ENCODE results near the gene DCAF4.
"Not testable (repeated sequence)": the region's sequence is repeated elsewhere in the genome, so short reads cannot be mapped to it uniquely, and the experiment has no call there.

DCAF4 gene

DNA sequence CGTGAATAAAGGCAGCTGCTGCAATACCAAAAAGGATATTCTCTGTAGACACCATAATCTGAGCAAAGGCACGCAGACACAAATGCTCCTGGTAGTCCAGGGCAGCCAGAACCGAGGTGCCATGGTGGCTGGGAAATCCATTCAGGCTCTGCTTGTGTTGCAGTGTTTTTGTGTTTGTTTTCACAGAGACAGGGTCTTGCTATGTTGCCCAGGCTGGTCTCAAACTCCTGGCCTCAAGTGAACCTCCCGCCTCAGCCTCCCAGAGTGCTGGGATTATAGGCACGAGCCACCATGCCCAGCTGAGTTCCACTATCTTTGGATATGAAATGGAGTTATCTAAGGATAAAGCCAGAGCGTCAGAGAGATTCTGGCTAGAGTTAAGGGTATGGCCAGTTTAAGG is 39.8 kb downstream of the DCAF4 start:
- no peak for DNase-seq (ENCODE audit: extremely low read depth in 1 of 2, low read depth in 1 of 2)

GRCh38 chr14:72968316-72968715 is 42.1 kb downstream of the DCAF4 start:
- no peak for DNase-seq (ENCODE audit: extremely low read depth in 1 of 2, low read depth in 1 of 2)

DNA sequence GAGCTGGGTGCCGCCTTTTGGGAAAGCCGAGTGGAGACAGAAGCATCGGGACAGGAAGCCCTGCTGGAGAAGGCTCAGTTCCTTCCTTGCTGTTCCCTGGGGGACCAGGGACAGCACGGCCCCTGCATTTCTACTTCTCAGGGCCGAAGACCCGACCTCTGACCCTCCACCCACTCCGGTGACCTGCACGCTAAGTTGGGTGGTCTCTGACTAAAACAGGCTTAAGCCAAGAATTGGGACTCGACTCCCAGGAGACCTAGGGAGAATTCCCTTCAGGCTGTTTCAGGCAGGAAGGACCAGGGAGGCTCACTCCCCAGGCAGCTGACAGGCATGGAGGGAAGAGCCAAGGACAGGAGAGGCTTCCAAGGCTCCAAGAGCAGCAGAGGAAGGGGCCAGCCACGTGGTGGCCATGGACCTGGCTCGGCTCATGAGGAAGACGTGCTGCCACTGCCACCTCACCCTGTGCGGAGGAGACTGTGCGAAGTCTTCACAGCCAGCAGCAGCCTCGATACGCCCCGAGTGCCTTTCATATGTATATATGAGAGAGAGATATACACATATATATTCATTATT is 43.9 kb downstream of the DCAF4 start:
- no peak for DNase-seq (ENCODE audit: extremely low read depth in 1 of 2, low read depth in 1 of 2)

DNA sequence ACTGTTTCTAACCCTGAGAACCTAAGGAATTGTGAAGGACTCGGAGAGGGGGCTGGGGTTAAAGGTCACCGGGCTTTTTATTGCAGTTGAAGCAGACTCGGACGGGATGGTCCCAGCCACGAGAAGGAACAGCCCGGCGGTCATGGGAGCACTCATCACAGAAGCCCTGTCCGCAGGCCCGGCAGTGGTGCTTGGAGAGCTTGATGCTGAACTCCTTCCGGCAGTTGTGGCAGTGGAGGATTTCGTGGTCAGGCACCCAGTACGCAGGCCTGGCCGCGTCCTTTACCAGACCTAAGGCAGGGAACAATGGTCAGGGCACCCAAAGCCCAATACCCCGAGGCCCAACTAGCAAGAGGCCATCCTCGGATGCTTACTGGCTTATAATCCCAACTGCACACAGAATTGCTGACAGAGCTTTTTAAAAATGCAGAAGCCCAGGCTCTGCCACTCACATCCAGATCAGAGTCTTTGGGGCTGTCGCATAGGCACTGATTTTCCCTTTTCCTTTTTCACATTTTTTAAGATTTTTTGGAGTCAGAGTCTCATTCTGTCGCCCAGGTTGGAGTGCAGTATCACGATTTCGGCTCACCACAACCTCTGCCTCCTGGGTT is 44.7 kb downstream of the DCAF4 start:
- DNase-seq (ENCODE audit: extremely low read depth in 1 of 2, low read depth in 1 of 2), result no peak

DNA sequence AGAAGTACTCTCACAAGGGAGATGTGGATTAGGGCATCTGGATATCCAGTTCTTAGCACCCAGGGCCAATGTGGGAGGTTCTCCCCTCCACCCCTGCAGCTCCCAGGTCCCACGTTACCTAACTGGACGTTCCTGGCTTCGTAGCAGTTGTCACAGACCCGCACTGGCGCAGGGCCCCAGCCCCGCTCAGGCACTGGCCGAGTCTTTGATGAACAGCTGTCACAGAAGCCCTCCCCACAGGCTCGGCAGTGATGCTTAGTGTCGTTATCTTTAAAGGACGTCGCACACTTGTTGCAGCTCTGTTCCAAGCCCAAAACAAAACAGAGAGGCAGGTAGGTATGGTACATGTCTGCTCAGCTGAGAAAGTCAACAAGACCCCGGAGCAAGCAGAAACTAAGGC is 48.4 kb downstream of the DCAF4 start:
- no peak for DNase-seq (ENCODE audit: extremely low read depth in 1 of 2, low read depth in 1 of 2)

DNA sequence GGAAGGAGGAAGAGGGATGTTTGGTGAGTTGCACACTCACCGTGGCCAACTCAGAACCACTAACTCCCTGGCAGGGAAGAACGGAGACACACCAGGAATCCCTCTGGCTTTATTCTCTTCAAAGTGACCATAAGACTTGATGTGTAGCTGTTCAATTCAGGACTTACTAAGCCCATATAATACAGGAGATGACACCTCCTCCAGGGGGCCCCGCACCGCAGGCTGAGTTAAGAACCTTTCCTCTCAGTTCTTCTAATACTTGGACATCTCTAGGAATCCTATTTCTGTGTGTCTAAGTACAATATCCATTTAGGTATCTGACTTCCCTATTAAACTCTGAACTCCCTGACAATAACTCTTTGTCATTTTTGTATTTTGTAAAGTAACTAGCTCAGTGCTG is 49.5 kb downstream of the DCAF4 start:
- no peak for DNase-seq (ENCODE audit: extremely low read depth in 1 of 2, low read depth in 1 of 2)

DNA sequence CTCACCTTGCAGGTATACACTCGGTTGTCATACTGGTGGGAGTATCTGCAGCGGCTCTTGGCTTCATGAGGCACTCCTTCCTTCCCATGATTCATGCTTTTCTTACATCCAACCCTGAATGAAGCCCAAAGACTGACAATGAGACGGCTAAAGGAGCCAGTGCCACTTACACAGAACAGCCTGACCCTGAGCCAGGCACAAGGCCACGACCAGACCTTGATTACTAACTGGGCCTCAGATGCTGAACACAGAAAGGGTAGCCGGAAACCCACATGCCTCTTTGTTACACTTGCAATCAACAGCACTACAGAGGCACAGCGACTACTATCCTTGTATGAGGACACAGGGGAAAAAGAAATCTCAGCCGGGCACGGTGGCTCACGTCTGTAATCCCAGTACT is 52.6 kb downstream of the DCAF4 start:
- DNase-seq (ENCODE audit: extremely low read depth in 1 of 2, low read depth in 1 of 2), result no peak

- no peak for DNase-seq (ENCODE audit: extremely low read depth in 1 of 2, low read depth in 1 of 2)
Measured at GRCh38 chr14:72980863-72981262, 54.6 kb downstream of the DCAF4 start.

- no peak for DNase-seq (ENCODE audit: extremely low read depth in 1 of 2, low read depth in 1 of 2)
Measured at GRCh38 chr14:72982146-72982708, 56.0 kb downstream of the DCAF4 start.

DNA sequence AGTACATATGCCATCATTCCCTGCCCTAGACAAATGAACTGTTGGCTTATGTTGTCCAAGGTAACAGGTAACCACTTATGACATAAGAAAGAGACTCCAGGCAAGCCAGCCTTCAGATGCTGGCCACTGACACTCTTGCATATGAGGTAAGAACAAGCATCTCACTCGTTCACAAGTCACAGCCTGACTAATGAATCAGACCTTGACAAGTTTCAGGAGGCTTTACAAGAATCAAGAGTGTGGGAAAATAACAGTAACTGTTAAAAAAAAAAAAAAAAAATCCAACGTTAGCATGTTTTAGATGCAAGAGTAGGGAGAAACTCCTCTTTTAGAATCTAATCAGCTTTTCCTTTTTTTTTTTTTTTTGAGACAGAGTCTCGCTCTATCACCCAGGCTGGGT is 60.0 kb downstream of the DCAF4 start:
- no peak for DNase-seq (ENCODE audit: extremely low read depth in 1 of 2, low read depth in 1 of 2)

- DNase-seq (ENCODE audit: extremely low read depth in 1 of 2, low read depth in 1 of 2), result no peak
Measured at GRCh38 chr14:72986857-72987256, 60.6 kb downstream of the DCAF4 start.

DNA sequence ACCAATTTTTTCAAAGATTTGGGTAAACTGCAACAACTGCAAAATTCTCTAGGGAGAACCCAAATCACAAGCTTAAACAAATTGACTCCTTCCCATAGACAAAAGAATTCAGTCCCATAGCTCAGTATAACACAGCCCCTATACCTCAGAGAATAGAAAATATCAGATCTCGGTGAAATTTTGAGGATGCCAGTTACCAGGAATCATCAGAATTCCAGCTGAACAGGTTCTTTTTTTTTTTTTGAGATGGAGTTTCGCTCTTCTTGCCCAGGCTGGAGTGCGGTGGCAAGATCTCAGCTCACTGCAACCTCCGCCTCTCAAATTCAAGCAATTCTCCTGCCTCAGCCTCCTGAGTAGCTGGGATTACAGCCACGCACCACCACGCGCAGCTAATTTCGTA is 63.9 kb downstream of the DCAF4 start:
- no peak for DNase-seq (ENCODE audit: extremely low read depth in 1 of 2, low read depth in 1 of 2)

- no peak for DNase-seq (ENCODE audit: extremely low read depth in 1 of 2, low read depth in 1 of 2)
Measured at GRCh38 chr14:72996916-72997315, 70.7 kb downstream of the DCAF4 start.

- DNase-seq (ENCODE audit: extremely low read depth in 1 of 2, low read depth in 1 of 2), result no peak
Measured at GRCh38 chr14:72998252-72998903, 72.1 kb downstream of the DCAF4 start.

DNA sequence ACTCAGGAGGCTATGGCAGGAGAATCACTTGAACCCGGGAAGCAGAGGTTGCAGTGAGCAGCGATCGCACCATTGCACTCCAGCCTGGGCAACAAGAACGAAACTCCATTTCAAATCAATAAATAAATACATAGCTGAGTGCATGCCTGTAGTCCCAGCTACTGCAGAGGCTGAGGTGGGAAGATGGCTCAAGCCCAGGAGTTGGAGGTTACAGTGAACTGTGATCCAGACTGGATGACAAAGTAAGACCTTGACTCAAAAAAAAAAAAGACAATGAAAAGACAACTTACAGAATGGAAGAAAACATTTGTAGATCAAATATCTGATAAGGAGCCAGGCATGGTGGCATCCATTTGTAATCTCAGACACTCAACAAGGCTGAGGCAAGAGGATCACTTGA is 73.1 kb downstream of the DCAF4 start:
- DNase-seq (ENCODE audit: extremely low read depth in 1 of 2, low read depth in 1 of 2), result no peak

DNA sequence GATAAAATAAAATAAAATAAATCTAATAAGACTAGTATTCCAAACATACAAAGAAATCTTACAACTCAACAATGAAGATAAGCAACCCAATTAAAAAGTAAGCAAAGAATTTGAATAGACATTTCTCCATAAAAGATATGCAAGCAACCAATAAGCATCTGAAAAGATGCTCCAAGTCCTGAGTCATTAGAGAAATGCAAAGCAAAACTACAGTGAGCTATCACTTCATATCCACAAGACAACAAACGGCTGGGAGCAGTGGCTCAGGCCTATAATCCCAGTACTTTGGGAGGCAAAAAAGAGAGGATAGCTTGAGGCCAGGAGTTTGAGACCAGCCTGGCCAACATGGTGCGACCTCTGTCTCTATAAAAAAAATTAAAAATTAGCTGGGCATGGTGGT is 73.8 kb downstream of the DCAF4 start:
- DNase-seq (ENCODE audit: extremely low read depth in 1 of 2, low read depth in 1 of 2), result no peak

- no peak for DNase-seq (ENCODE audit: extremely low read depth in 1 of 2, low read depth in 1 of 2)
Measured at GRCh38 chr14:73003681-73004080, 77.4 kb downstream of the DCAF4 start.

DNA sequence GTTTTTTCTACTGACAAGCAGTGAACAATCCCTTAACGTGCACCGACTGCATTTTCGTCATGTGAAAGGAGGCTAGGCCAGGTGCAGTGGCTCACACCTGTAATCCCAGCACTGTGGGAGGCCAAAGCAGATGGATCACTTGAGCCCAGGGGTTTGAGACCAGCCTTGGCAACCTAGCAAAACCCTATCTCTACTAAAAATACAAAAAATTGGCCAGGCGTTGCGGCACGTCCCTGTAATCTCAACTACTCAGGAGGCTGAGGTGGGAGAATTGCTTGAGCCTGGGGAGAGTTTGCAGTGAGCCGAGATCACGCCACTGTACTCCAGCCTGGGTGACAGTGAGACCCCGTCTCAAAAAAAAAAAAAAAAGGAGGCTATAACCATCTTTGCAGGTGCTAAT is 78.4 kb downstream of the DCAF4 start:
- not testable (repeated sequence) for DNase-seq (ENCODE audit: extremely low read depth in 1 of 2, low read depth in 1 of 2)

DNA sequence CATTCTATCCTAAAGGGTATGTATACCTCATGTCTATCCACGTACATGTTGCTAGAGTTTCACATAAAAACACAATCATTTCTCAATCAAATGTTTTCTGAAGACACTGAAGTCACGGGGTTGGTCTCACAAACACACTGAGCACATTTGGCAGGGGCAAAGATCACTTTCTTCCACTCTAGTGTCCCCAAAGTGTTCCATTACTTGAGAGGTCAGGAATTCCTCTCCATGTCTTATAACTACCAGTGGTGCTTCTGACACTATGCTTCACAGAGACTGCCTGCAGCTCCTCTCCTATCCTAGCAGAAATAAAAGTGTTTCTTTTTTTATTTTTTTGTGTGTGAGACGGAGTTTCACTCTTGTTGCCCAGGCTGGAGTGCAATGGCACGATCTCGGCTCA is 81.6 kb downstream of the DCAF4 start:
- no peak for DNase-seq (ENCODE audit: extremely low read depth in 1 of 2, low read depth in 1 of 2)

- DNase-seq (ENCODE audit: extremely low read depth in 1 of 2, low read depth in 1 of 2), result no peak
Measured at GRCh38 chr14:73008501-73008900, 82.2 kb downstream of the DCAF4 start.

All from stimulated activated CD8-positive, alpha-beta memory T cell treated with anti-CD3 and anti-CD28 coated beads, Interleukin-7, amount 100 ng/mL, for 48 hours (primary cell).